GM19395 (cell line): ENCODE data around the gene ZSWIM8.
"Not testable (repeated sequence)": the region's sequence is repeated elsewhere in the genome, so short reads cannot be mapped to it uniquely, and the experiment has no call there.

Source experiments
- ATAC-seq: cut with Tn5 transposase; IDR thresholded peaks from one replicate; pipeline ENCODE4 v1.9.1; 2021; ENCODE audit warnings: mild to moderate bottlenecking, moderate library complexity; ENCODE audit not compliant: unreplicated experiment

ZSWIM8 gene

GRCh38 chr10:73814276-73814895 lies 29.0 kb downstream of the ZSWIM8 start:
- no peak for ATAC-seq

GRCh38 chr10:73814896-73815718 lies 29.7 kb downstream of the ZSWIM8 start:
- no peak for ATAC-seq

- ATAC-seq: no peak
These were observed 30.3 kb downstream of the ZSWIM8 start for GRCh38 chr10:73815719-73816030.

- no peak for ATAC-seq
These were observed 31.7 kb downstream of the ZSWIM8 start for GRCh38 chr10:73816917-73817729.

- ATAC-seq: no peak
These were observed 32.4 kb downstream of the ZSWIM8 start for GRCh38 chr10:73817826-73818225.

GRCh38 chr10:73818402-73818801 lies 33.0 kb downstream of the ZSWIM8 start:
- no peak for ATAC-seq

GRCh38 chr10:73819081-73819480 lies 33.7 kb downstream of the ZSWIM8 start:
- ATAC-seq: no peak

- ATAC-seq: no peak
These were observed 34.2 kb downstream of the ZSWIM8 start for GRCh38 chr10:73819513-73820093.

- no peak for ATAC-seq
These were observed 38.0 kb downstream of the ZSWIM8 start for GRCh38 chr10:73823391-73823790.

GRCh38 chr10:73824146-73824725 lies 38.8 kb downstream of the ZSWIM8 start:
- no peak for ATAC-seq

GRCh38 chr10:73827346-73828089 lies 42.1 kb downstream of the ZSWIM8 start:
- ATAC-seq: no peak

GRCh38 chr10:73828161-73828560 lies 42.8 kb downstream of the ZSWIM8 start:
- ATAC-seq: no peak

- ATAC-seq: not testable (repeated sequence)
These were observed 43.7 kb downstream of the ZSWIM8 start for GRCh38 chr10:73829090-73829489.

- ATAC-seq: no peak
These were observed 51.1 kb downstream of the ZSWIM8 start for GRCh38 chr10:73836427-73836980.

- ATAC-seq: no peak
These were observed 51.7 kb downstream of the ZSWIM8 start for GRCh38 chr10:73837072-73837471.

- ATAC-seq: no peak
These were observed 52.7 kb downstream of the ZSWIM8 start for GRCh38 chr10:73838008-73838567.

- ATAC-seq: no peak
These were observed 53.4 kb downstream of the ZSWIM8 start for GRCh38 chr10:73838827-73839226.

- ATAC-seq: no peak
These were observed 54.0 kb downstream of the ZSWIM8 start for GRCh38 chr10:73839276-73839966.

GRCh38 chr10:73840056-73840402 lies 54.6 kb downstream of the ZSWIM8 start:
- ATAC-seq: no peak
